Endothelial cell of hepatic sinusoid (primary cell): ENCODE results near the gene TOMM40.
"Not testable (repeated sequence)": the region's sequence is repeated elsewhere in the genome, so short reads cannot be mapped to it uniquely, and the experiment has no call there.

ENCODE experiments used
- in situ Hi-C: cut with HindIII; loops from 2 replicates; pipeline ENCODE4 v1.10.0; 2017; ENCODE audit warnings: low sequenced_read_pairs

TOMM40 gene

GRCh38 chr19:44869733-44870470 lies 21.2 kb upstream of the TOMM40 start:
- in situ Hi-C loops: no loop called here

- in situ Hi-C loops: no loop called here
Observed at GRCh38 chr19:44871809-44872208, 19.2 kb upstream of the TOMM40 start.

GRCh38 chr19:44872661-44873060 lies 18.4 kb upstream of the TOMM40 start:
- in situ Hi-C loops: no loop called here

- in situ Hi-C loops: no loop called here
Observed at GRCh38 chr19:44874317-44874716, 16.7 kb upstream of the TOMM40 start.

GRCh38 chr19:44875666-44876451 lies 15.2 kb upstream of the TOMM40 start:
- in situ Hi-C loops: no loop called here

GRCh38 chr19:44876930-44877535 lies 14.0 kb upstream of the TOMM40 start:
- in situ Hi-C loops: no loop called here

- in situ Hi-C loops: no loop called here
Observed at GRCh38 chr19:44878120-44878865, 12.8 kb upstream of the TOMM40 start.

- in situ Hi-C loops: no loop called here
Observed at GRCh38 chr19:44879309-44880065, 11.6 kb upstream of the TOMM40 start.

- in situ Hi-C loops: no loop called here
Observed at GRCh38 chr19:44882063-44882462, 9.0 kb upstream of the TOMM40 start.

GRCh38 chr19:44882619-44883397 lies 8.2 kb upstream of the TOMM40 start:
- in situ Hi-C loops: not testable (repeated sequence)

GRCh38 chr19:44883922-44884321 lies 7.1 kb upstream of the TOMM40 start:
- in situ Hi-C loops: no loop called here

- in situ Hi-C loops: no loop called here
Observed at GRCh38 chr19:44884566-44884965, 6.5 kb upstream of the TOMM40 start.

GRCh38 chr19:44886141-44886540 lies 4.9 kb upstream of the TOMM40 start:
- in situ Hi-C loops: no loop called here

GRCh38 chr19:44887648-44888047 lies 3.4 kb upstream of the TOMM40 start:
- in situ Hi-C loops: no loop called here

GRCh38 chr19:44888335-44888734 lies 2.7 kb upstream of the TOMM40 start:
- in situ Hi-C loops: not testable (repeated sequence)

- in situ Hi-C loops: no loop called here
Observed at GRCh38 chr19:44889830-44890365, 1.2 kb upstream of the TOMM40 start.

- in situ Hi-C loops: no loop called here
Observed at GRCh38 chr19:44890366-44891015, 563 bp upstream of the TOMM40 start.

- in situ Hi-C loops: no loop called here
Observed at GRCh38 chr19:44892932-44893331, 1.9 kb downstream of the TOMM40 start.
